Parathyroid adenoma (tissue), 2 donors: ENCODE data around the gene QTRT2.

Source experiments
- H2AFZ ChIP-seq: fragments of 300-600 bp; sonication (generic); one replicate; pipeline ENCODE4 v1.7.0; 2017; ENCODE audit warnings: antibody characterized with exemption, mild to moderate bottlenecking
- H3K27ac ChIP-seq: fragments of 300-600 bp; sonication (generic); one replicate; pipeline ENCODE4 v1.7.0; 2017
- H3K27me3 ChIP-seq: fragments of 300-600 bp; sonication (generic); one replicate; pipeline ENCODE4 v1.7.0; 2017; ENCODE audit warnings: low read length; ENCODE audit not compliant: control insufficient read depth, insufficient read depth
- H3K36me3 ChIP-seq: fragments of 300-600 bp; sonication (generic); one replicate; pipeline ENCODE4 v1.7.0; 2017; ENCODE audit warnings: low read length; ENCODE audit not compliant: control insufficient read depth, insufficient read depth
- H3K4me1 ChIP-seq: fragments of 300-600 bp; sonication (generic); one replicate; pipeline ENCODE4 v1.7.0; 2017; ENCODE audit warnings: control low read depth
- H3K4me2 ChIP-seq: fragments of 300-600 bp; sonication (generic); one replicate; pipeline ENCODE4 v1.7.0; 2017; ENCODE audit warnings: low read length
- H3K4me3 ChIP-seq: fragments of 300-600 bp; sonication (generic); one replicate; pipeline ENCODE4 v1.7.0; 2017; ENCODE audit warnings: low read depth, low read length
- H3K79me2 ChIP-seq: fragments of 300-600 bp; sonication (generic); one replicate; pipeline ENCODE4 v1.7.0; 2017; ENCODE audit warnings: control low read depth
- H3K9ac ChIP-seq: fragments of 300-600 bp; sonication (generic); one replicate; pipeline ENCODE4 v1.7.0; 2017; ENCODE audit warnings: mild to moderate bottlenecking
- H3K9me3 ChIP-seq: fragments of 300-600 bp; sonication (generic); one replicate; pipeline ENCODE4 v1.7.0; 2017; ENCODE audit warnings: low read length; ENCODE audit not compliant: control insufficient read depth
- CTCF ChIP-seq: fragments of 300-600 bp; sonication (generic); IDR thresholded peaks from one replicate; pipeline ENCODE4 v1.7.0; 2017; ENCODE audit warnings: antibody characterized with exemption, mild to moderate bottlenecking
- donor health status: primary hyperparathyroidism.

Gene QTRT2

DNA sequence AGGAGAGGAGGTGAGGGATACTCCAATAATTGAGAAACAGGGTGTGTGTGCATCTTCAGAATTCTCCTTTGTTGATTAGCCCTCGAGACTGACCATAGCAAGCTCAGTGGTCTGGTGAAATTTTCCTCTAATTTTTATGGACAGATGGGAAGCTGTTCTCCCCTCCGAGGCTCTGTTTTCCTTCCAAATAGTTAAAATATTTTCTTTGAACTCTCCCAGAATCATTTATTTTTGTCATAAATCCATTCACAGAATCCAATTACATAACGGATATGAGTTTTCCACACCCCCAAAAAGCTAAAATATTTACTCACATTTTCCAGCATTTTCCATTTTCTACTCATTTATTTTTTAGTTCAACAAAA lies 36.5 kb downstream of the QTRT2 start:
- Histone ChIP-seq H2AFZ (no peak overlapping the region), H3K4me2 (peak overlapping the region; percentile 19), H3K36me3 (no peaks in the 10 kb centered on the region), H3K9ac (no peak overlapping the region), H3K27ac (peak overlapping the region; percentile 31), H3K9me3 (no peaks in the 10 kb centered on the region), H3K4me1 (no peaks in the 10 kb centered on the region), H3K79me2 (no peaks in the 10 kb centered on the region), H3K4me3 (no peak overlapping the region), H3K27me3 (no peaks in the 10 kb centered on the region)
- no peak for TF ChIP-seq CTCF

DNA sequence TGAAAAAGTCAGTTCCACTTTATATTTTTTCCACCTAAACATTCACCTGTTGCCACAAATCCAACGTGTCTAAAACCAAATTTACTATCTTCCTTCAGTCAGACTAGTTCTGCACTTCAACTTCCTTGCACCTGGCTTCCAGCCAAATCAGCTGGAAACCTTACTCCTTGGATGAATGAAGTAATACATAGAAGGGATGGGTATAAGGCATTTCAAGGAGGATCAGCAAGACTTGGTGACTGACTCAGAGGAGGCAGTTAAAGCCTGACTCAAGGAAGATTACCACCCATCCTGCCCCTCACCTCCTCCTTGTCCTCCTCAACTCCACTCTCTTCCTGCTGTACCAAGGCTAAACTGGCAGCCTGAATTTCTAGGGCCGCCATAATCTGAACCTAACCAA lies 37.1 kb downstream of the QTRT2 start:
- H3K27ac ChIP-seq: no peak overlapping the region
- no peaks in the 10 kb centered on the region for H3K27me3 ChIP-seq
- H3K9me3 ChIP-seq: no peaks in the 10 kb centered on the region
- no peak overlapping the region for H3K4me2 ChIP-seq
- H2AFZ ChIP-seq: no peak overlapping the region
- no peak for TF ChIP-seq CTCF
- H3K4me3 ChIP-seq: no peak overlapping the region
- no peaks in the 10 kb centered on the region for H3K79me2 ChIP-seq
- no peaks in the 10 kb centered on the region for H3K4me1 ChIP-seq
- no peaks in the 10 kb centered on the region for H3K36me3 ChIP-seq
- H3K9ac ChIP-seq: no peak overlapping the region

- no peak for TF ChIP-seq CTCF
- H3K4me3 ChIP-seq: no peak overlapping the region
Measured at GRCh38 chr3:114095796-114096195, 39.3 kb downstream of the QTRT2 start.

DNA sequence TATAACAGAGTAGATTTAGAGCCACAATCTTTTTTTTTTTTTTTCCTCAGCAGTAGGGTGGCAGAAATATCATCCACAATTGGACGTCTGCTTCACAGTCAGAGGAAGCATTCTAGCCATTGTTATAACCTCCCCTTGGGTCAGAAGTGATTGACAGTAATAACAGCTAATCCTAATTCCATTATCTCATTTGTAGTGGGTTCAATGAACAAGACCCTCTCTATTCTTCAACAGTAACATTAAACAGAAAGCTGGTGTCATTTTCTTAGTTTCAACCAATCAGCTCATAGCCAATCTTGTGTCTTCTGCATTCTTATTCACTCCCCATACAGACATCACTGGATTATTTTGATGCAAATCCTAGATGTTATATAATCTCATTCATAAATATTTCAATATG lies 44.6 kb downstream of the QTRT2 start:
- H3K4me2 ChIP-seq: no peak overlapping the region
- no peak overlapping the region for H2AFZ ChIP-seq
- no peak overlapping the region for H3K27ac ChIP-seq
- no peaks in the 10 kb centered on the region for H3K36me3 ChIP-seq
- no peaks in the 10 kb centered on the region for H3K4me1 ChIP-seq
- no peak for TF ChIP-seq CTCF
- no peak overlapping the region for H3K9ac ChIP-seq
- H3K27me3 ChIP-seq: no peaks in the 10 kb centered on the region
- H3K4me3 ChIP-seq: no peak overlapping the region
- no peaks in the 10 kb centered on the region for H3K9me3 ChIP-seq
- H3K79me2 ChIP-seq: no peaks in the 10 kb centered on the region

More at GRCh38 chr3:114095796-114096195, 39.3 kb downstream of the QTRT2 start:
- Histone ChIP-seq H3K4me2 (no peak overlapping the region), H3K27ac (no peak overlapping the region), H3K9ac (no peak overlapping the region), H3K9me3 (no peaks in the 10 kb centered on the region), H3K4me1 (no peaks in the 10 kb centered on the region), H2AFZ (no peak overlapping the region), H3K27me3 (no peaks in the 10 kb centered on the region), H3K36me3 (no peaks in the 10 kb centered on the region), H3K79me2 (no peaks in the 10 kb centered on the region)

- Histone ChIP-seq H3K9ac (no peak overlapping the region), H3K27ac (no peak overlapping the region), H3K4me1 (no peaks in the 10 kb centered on the region), H3K9me3 (no peaks in the 10 kb centered on the region), H3K4me2 (no peak overlapping the region), H3K36me3 (no peaks in the 10 kb centered on the region), H3K79me2 (no peaks in the 10 kb centered on the region), H2AFZ (no peak overlapping the region), H3K4me3 (no peak overlapping the region), H3K27me3 (no peaks in the 10 kb centered on the region)
- TF ChIP-seq CTCF: no peak
Measured at GRCh38 chr3:114103181-114103580, 46.6 kb downstream of the QTRT2 start.
